ENCODE measurements around the gene LAP3. TPM values are rescaled to one million over a fixed set of nuclear protein-coding genes. Genes with fewer than 3 reads are reported as not detected.

LAP3 gene
- total RNA-seq, 1 donor from 2014 or later: 48.9 TPM

GRCh38 chr4:17580969-17581368 lies 4.0 kb downstream of the LAP3 start:
- Mint-ChIP-seq H3K36me3 (peaks cover 4% of the 10 kb centered on the region), H3K27ac (no peak overlapping the region), H3K9me3 (no peaks in the 10 kb centered on the region), H3K4me1 (ENCODE audit: unreplicated experiment) (peaks cover 11% of the 10 kb centered on the region), H3K27me3 (no peaks in the 10 kb centered on the region), H3K4me3 (no peak overlapping the region)
- TF ChIP-seq, protein P1, sequence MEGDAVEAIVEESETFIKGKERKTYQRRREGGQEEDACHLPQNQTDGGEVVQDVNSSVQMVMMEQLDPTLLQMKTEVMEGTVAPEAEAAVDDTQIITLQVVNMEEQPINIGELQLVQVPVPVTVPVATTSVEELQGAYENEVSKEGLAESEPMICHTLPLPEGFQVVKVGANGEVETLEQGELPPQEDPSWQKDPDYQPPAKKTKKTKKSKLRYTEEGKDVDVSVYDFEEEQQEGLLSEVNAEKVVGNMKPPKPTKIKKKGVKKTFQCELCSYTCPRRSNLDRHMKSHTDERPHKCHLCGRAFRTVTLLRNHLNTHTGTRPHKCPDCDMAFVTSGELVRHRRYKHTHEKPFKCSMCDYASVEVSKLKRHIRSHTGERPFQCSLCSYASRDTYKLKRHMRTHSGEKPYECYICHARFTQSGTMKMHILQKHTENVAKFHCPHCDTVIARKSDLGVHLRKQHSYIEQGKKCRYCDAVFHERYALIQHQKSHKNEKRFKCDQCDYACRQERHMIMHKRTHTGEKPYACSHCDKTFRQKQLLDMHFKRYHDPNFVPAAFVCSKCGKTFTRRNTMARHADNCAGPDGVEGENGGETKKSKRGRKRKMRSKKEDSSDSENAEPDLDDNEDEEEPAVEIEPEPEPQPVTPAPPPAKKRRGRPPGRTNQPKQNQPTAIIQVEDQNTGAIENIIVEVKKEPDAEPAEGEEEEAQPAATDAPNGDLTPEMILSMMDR (conservative IDR thresholded peaks at IDR 0.05): no peak
- no peak for DNase-seq (ENCODE audit: extremely low spot score, unreplicated experiment)

DNA sequence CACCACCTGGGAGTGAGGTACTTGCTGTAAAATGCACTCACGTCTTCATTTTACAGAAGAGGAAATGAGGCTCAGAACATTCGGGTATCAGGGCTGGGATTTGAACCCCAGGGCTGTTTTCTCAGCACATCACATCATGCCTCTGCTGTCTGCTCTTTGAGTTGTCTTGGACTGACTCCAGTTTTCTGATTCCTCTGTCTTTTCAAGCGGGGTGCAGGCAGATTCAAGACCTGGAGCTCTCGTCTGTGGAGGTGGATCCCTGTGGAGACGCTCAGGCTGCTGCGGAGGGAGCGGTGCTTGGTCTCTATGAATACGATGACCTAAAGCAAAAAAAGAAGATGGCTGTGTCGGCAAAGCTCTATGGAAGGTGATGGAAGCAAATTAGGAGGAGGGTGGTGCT lies 6.3 kb downstream of the LAP3 start:
- no peak overlapping the region for H3K27ac Mint-ChIP-seq
- DNase-seq (ENCODE audit: extremely low spot score, unreplicated experiment): no peak
- no peak overlapping the region for H3K4me3 Mint-ChIP-seq
- H3K27me3 Mint-ChIP-seq: no peaks in the 10 kb centered on the region
- H3K9me3 Mint-ChIP-seq: no peaks in the 10 kb centered on the region
- TF ChIP-seq, protein P1 (conservative IDR thresholded peaks at IDR 0.05): no peak
- peaks cover 12% of the 10 kb centered on the region for H3K36me3 Mint-ChIP-seq
- peaks cover 8% of the 10 kb centered on the region for H3K4me1 Mint-ChIP-seq (ENCODE audit: unreplicated experiment)

DNA sequence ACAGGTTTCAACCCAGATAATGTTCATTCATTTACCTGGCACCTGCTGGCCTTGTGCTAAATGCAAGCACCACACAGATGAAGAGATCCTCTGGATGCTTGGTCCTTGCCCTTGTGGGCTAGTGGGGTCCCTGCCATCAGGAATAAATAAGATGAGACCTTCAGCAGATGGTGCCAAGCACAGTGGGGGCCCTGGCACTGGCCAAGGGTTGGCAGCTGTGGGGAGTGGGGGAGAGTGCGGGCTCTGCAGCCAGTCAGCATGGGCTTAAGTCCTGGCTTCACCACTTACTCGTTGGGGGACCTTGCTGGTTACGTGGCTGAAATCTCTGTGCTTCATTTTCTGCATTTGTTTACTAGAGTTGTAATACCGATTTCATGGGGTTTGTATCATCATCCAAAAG lies 6.9 kb downstream of the LAP3 start:
- H3K36me3 Mint-ChIP-seq: peaks cover 12% of the 10 kb centered on the region
- H3K4me1 Mint-ChIP-seq (ENCODE audit: unreplicated experiment): peaks cover 2% of the 10 kb centered on the region
- no peak overlapping the region for H3K4me3 Mint-ChIP-seq
- no peak for DNase-seq (ENCODE audit: extremely low spot score, unreplicated experiment)
- H3K27ac Mint-ChIP-seq: no peak overlapping the region
- TF ChIP-seq, protein P1 (conservative IDR thresholded peaks at IDR 0.05): no peak
- no peaks in the 10 kb centered on the region for H3K27me3 Mint-ChIP-seq
- H3K9me3 Mint-ChIP-seq: no peaks in the 10 kb centered on the region

- Mint-ChIP-seq H3K4me1 (ENCODE audit: unreplicated experiment) (no peaks in the 10 kb centered on the region), H3K9me3 (no peaks in the 10 kb centered on the region), H3K27ac (no peak overlapping the region), H3K36me3 (peaks cover 18% of the 10 kb centered on the region), H3K27me3 (no peaks in the 10 kb centered on the region), H3K4me3 (no peak overlapping the region)
- no peak for DNase-seq (ENCODE audit: extremely low spot score, unreplicated experiment)
- TF ChIP-seq, protein P1 (conservative IDR thresholded peaks at IDR 0.05): no peak
These were observed 7.7 kb downstream of the LAP3 start for GRCh38 chr4:17584521-17585213.

DNA sequence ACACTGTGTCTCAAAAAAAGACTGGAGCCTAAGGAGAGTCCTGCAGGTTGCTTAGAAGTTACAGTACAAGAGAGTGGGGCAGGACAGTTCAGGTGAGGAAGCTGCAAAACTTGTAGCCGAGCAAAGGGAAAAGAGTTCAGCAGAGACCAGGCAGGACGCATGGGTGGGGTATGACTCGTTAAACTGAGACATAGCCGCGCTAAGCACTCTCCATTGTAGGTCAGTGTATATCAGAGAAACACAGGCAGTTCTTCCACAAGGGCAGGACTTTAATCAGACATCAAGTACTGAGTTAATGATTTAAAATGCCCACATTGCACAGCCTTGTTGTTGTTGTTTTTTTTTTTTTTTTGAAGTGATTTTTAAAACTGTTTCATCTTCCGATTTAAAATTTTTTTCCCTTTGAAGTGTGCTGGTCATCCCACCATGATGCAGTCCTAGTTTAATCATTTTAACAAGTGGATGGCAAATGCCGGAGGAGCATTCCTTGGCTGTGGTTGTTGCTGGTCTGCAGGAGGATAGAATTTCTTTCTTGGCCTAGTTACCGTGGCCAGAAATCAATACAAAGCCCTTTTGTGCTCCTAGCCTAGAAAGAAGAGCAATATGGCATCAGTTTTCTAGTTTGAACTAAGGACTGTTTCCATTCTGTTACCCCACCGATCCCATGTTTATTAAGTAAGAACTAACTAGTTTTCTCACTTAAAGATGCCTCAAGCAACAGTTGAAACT lies 10.3 kb downstream of the LAP3 start:
- Mint-ChIP-seq H3K9me3 (no peaks in the 10 kb centered on the region), H3K27ac (no peak overlapping the region), H3K27me3 (no peaks in the 10 kb centered on the region), H3K4me3 (no peak overlapping the region), H3K36me3 (peaks cover 22% of the 10 kb centered on the region), H3K4me1 (ENCODE audit: unreplicated experiment) (no peaks in the 10 kb centered on the region)
- no peak for DNase-seq (ENCODE audit: extremely low spot score, unreplicated experiment)
- TF ChIP-seq, protein P1 (conservative IDR thresholded peaks at IDR 0.05): no peak

Measured in type B pancreatic cell (in vitro differentiated cells).